ENCODE data around the gene RAB40B.

RAB40B gene

GRCh38 chr17:82648742-82649331 is 49.7 kb downstream of the RAB40B start:
- Histone ChIP-seq H3K4me1 (ENCODE audit: control insufficient read depth, insufficient read depth, low read depth, low read length) (peaks cover 11% of the 10 kb centered on the region), H2BK15ac (ENCODE audit: low read depth, poor library complexity, severe bottlenecking) (peak overlapping the region; percentile 26), H2BK120ac (ENCODE audit: low read depth, low read length) (no peak overlapping the region), H3K23ac (ENCODE audit: low read length in 2 of 2) (peak overlapping the region in 1 of 2 experiments; percentile 27), H3K27me3 (ENCODE audit: control insufficient read depth in 1 of 2, insufficient read depth in 1 of 2, low read length in 2 of 2) (no peaks in the 10 kb centered on the region), H3K4ac (ENCODE audit: low read depth in 1 of 2, low read length in 2 of 2) (peak overlapping the region; percentile 66 to 87), H3K14ac (ENCODE audit: low read length in 2 of 2) (peak overlapping the region in 1 of 2 experiments; percentile 45), H2AFZ (ENCODE audit: low read depth, low read length) (peak overlapping the region; percentile 44), H4K8ac (ENCODE audit: low read length) (peak overlapping the region; percentile 81), H4K91ac (ENCODE audit: low read length) (no peak overlapping the region), H3K27ac (ENCODE audit: low read length, poor library complexity, severe bottlenecking) (no peak overlapping the region), H3K18ac (ENCODE audit: low read depth in 1 of 2, low read length in 2 of 2) (peak overlapping the region; percentile 45 to 46), H2BK12ac (ENCODE audit: low read length in 2 of 2) (peak overlapping the region in 1 of 2 experiments; percentile 68), H2AK5ac (ENCODE audit: low read length, severe bottlenecking) (peak overlapping the region; percentile 39), H3K9me3 (ENCODE audit: control insufficient read depth, low read length) (no peaks in the 10 kb centered on the region), H3K9ac (ENCODE audit: low read length) (peak overlapping the region; percentile 84), H3K4me2 (ENCODE audit: low read length, poor library complexity, severe bottlenecking) (peak overlapping the region; percentile 77), H3K4me3 (ENCODE audit: insufficient read depth in 1 of 2, low read depth in 1 of 2, low read length in 2 of 2) (peak overlapping the region; percentile 54 to 76), H3K79me1 (replicated peaks; ENCODE audit: low read length, poor library complexity, severe bottlenecking) (no peaks in the 10 kb centered on the region), H2BK5ac (ENCODE audit: low read depth, low read length, poor library complexity, severe bottlenecking) (no peak overlapping the region), H3K36me3 (ENCODE audit: control insufficient read depth in 1 of 2, insufficient read depth in 2 of 2, low read depth in 1 of 2, low read length in 2 of 2) (peaks cover 6 to 8% of the 10 kb centered on the region in 2 experiments)
- WGBS = 66% methylated on average over 6 of the region's 37 CpGs
- DNase-seq = peak; percentile 12

GRCh38 chr17:82648165-82648668 is 50.3 kb downstream of the RAB40B start, which contains the start of gene WDR45B:
Gene WDR45B, minus strand, starts transcription at chr17:82648444. Its CDS starts 104 bp downstream, at chr17:82648340.
- H3K23ac ChIP-seq (ENCODE audit: low read length in 2 of 2) = peak within 1 kb of the TSS in 1 of 2 experiments; percentile 67
- peak within 1 kb of the TSS; percentile 71 for H2BK120ac ChIP-seq (ENCODE audit: low read depth, low read length)
- H2AK5ac ChIP-seq (ENCODE audit: low read length, severe bottlenecking) = peak within 1 kb of the TSS; percentile 39
- no peaks in the 10 kb centered on the region for H3K79me1 ChIP-seq (replicated peaks; ENCODE audit: low read length, poor library complexity, severe bottlenecking)
- peak within 1 kb of the TSS; percentile 95 for H4K8ac ChIP-seq (ENCODE audit: low read length)
- peak within 1 kb of the TSS in 1 of 2 experiments; percentile 68 for H2BK12ac ChIP-seq (ENCODE audit: low read length in 2 of 2)
- no peaks in the 10 kb centered on the region for H3K9me3 ChIP-seq (ENCODE audit: control insufficient read depth, low read length)
- DNase-seq = peak; percentile 97
- H4K91ac ChIP-seq (ENCODE audit: low read length) = peak within 1 kb of the TSS; percentile 81
- peak within 1 kb of the TSS; percentile 60 for H2AFZ ChIP-seq (ENCODE audit: low read depth, low read length)
- peak within 1 kb of the TSS in 1 of 2 experiments; percentile 76 for H3K14ac ChIP-seq (ENCODE audit: low read length in 2 of 2)
- H2BK5ac ChIP-seq (ENCODE audit: low read depth, low read length, poor library complexity, severe bottlenecking) = no peak within 1 kb of the TSS
- under 1% methylated on average over 23 of the region's 67 CpGs for WGBS
- peaks cover 9 to 15% of the 10 kb centered on the region in 2 experiments for H3K36me3 ChIP-seq (ENCODE audit: control insufficient read depth in 1 of 2, insufficient read depth in 2 of 2, low read depth in 1 of 2, low read length in 2 of 2)
- H3K18ac ChIP-seq (ENCODE audit: low read depth in 1 of 2, low read length in 2 of 2) = peak within 1 kb of the TSS; percentile 74 to 97
- H3K4me1 ChIP-seq (ENCODE audit: control insufficient read depth, insufficient read depth, low read depth, low read length) = peaks cover 11% of the 10 kb centered on the region
- H3K4me3 ChIP-seq (ENCODE audit: insufficient read depth in 1 of 2, low read depth in 1 of 2, low read length in 2 of 2) = peak within 1 kb of the TSS; percentile 87 to 96
- H3K4me2 ChIP-seq (ENCODE audit: low read length, poor library complexity, severe bottlenecking) = peak within 1 kb of the TSS; percentile 77
- peak within 1 kb of the TSS; percentile 96 for H3K9ac ChIP-seq (ENCODE audit: low read length)
- peak within 1 kb of the TSS; percentile 87 to 95 for H3K4ac ChIP-seq (ENCODE audit: low read depth in 1 of 2, low read length in 2 of 2)
- H3K27me3 ChIP-seq (ENCODE audit: control insufficient read depth in 1 of 2, insufficient read depth in 1 of 2, low read length in 2 of 2) = no peaks in the 10 kb centered on the region
- peak within 1 kb of the TSS; percentile 75 for H2BK15ac ChIP-seq (ENCODE audit: low read depth, poor library complexity, severe bottlenecking)
- H3K27ac ChIP-seq (ENCODE audit: low read length, poor library complexity, severe bottlenecking) = peak within 1 kb of the TSS; percentile 36

GRCh38 chr17:82647593-82648164 is 50.8 kb downstream of the RAB40B start:
- H3K4me2 ChIP-seq (ENCODE audit: low read length, poor library complexity, severe bottlenecking) = peak overlapping the region; percentile 63
- H3K79me1 ChIP-seq (replicated peaks; ENCODE audit: low read length, poor library complexity, severe bottlenecking) = peaks cover 3% of the 10 kb centered on the region
- peak overlapping the region; percentile 75 to 95 for H3K4ac ChIP-seq (ENCODE audit: low read depth in 1 of 2, low read length in 2 of 2)
- peaks cover 14 to 20% of the 10 kb centered on the region in 2 experiments for H3K36me3 ChIP-seq (ENCODE audit: control insufficient read depth in 1 of 2, insufficient read depth in 2 of 2, low read depth in 1 of 2, low read length in 2 of 2)
- H2BK15ac ChIP-seq (ENCODE audit: low read depth, poor library complexity, severe bottlenecking) = peak overlapping the region; percentile 75
- no peaks in the 10 kb centered on the region for H3K9me3 ChIP-seq (ENCODE audit: control insufficient read depth, low read length)
- H3K23ac ChIP-seq (ENCODE audit: low read length in 2 of 2) = peak overlapping the region in 1 of 2 experiments; percentile 67
- peaks cover 11% of the 10 kb centered on the region for H3K4me1 ChIP-seq (ENCODE audit: control insufficient read depth, insufficient read depth, low read depth, low read length)
- H4K8ac ChIP-seq (ENCODE audit: low read length) = peak overlapping the region; percentile 95
- H2AK5ac ChIP-seq (ENCODE audit: low read length, severe bottlenecking) = no peak overlapping the region
- H3K27ac ChIP-seq (ENCODE audit: low read length, poor library complexity, severe bottlenecking) = peak overlapping the region; percentile 36
- peak overlapping the region; percentile 60 for H2AFZ ChIP-seq (ENCODE audit: low read depth, low read length)
- WGBS = 1% methylated on average over 51 of the region's 54 CpGs
- H3K9ac ChIP-seq (ENCODE audit: low read length) = peak overlapping the region; percentile 96
- no peak overlapping the region for H4K91ac ChIP-seq (ENCODE audit: low read length)
- no peak overlapping the region for H2BK5ac ChIP-seq (ENCODE audit: low read depth, low read length, poor library complexity, severe bottlenecking)
- peak overlapping the region; percentile 71 for H2BK120ac ChIP-seq (ENCODE audit: low read depth, low read length)
- peak; percentile 70 for DNase-seq
- no peak overlapping the region for H2BK12ac ChIP-seq (ENCODE audit: low read length in 2 of 2)
- no peaks in the 10 kb centered on the region for H3K27me3 ChIP-seq (ENCODE audit: control insufficient read depth in 1 of 2, insufficient read depth in 1 of 2, low read length in 2 of 2)
- H3K4me3 ChIP-seq (ENCODE audit: insufficient read depth in 1 of 2, low read depth in 1 of 2, low read length in 2 of 2) = peak overlapping the region; percentile 87 to 96
- peak overlapping the region; percentile 34 to 97 for H3K18ac ChIP-seq (ENCODE audit: low read depth in 1 of 2, low read length in 2 of 2)
- H3K14ac ChIP-seq (ENCODE audit: low read length in 2 of 2) = peak overlapping the region in 1 of 2 experiments; percentile 46

GRCh38 chr17:82645516-82645915 is 53.0 kb downstream of the RAB40B start:
- Histone ChIP-seq H4K8ac (ENCODE audit: low read length) (peak overlapping the region; percentile 16), H2AFZ (ENCODE audit: low read depth, low read length) (no peak overlapping the region), H3K23ac (ENCODE audit: low read length in 2 of 2) (no peak overlapping the region), H3K79me1 (replicated peaks; ENCODE audit: low read length, poor library complexity, severe bottlenecking) (peaks cover 7% of the 10 kb centered on the region), H3K9me3 (ENCODE audit: control insufficient read depth, low read length) (no peaks in the 10 kb centered on the region), H3K18ac (ENCODE audit: low read depth in 1 of 2, low read length in 2 of 2) (no peak overlapping the region), H3K4me1 (ENCODE audit: control insufficient read depth, insufficient read depth, low read depth, low read length) (peaks cover 12% of the 10 kb centered on the region), H3K36me3 (ENCODE audit: control insufficient read depth in 1 of 2, insufficient read depth in 2 of 2, low read depth in 1 of 2, low read length in 2 of 2) (peaks cover 26 to 38% of the 10 kb centered on the region in 2 experiments), H3K14ac (ENCODE audit: low read length in 2 of 2) (no peak overlapping the region), H2BK12ac (ENCODE audit: low read length in 2 of 2) (no peak overlapping the region), H2AK5ac (ENCODE audit: low read length, severe bottlenecking) (no peak overlapping the region), H3K4me2 (ENCODE audit: low read length, poor library complexity, severe bottlenecking) (no peak overlapping the region), H4K91ac (ENCODE audit: low read length) (no peak overlapping the region), H3K27me3 (ENCODE audit: control insufficient read depth in 1 of 2, insufficient read depth in 1 of 2, low read length in 2 of 2) (no peaks in the 10 kb centered on the region), H3K27ac (ENCODE audit: low read length, poor library complexity, severe bottlenecking) (no peak overlapping the region), H3K9ac (ENCODE audit: low read length) (no peak overlapping the region), H2BK5ac (ENCODE audit: low read depth, low read length, poor library complexity, severe bottlenecking) (no peak overlapping the region), H3K4ac (ENCODE audit: low read depth in 1 of 2, low read length in 2 of 2) (no peak overlapping the region), H2BK120ac (ENCODE audit: low read depth, low read length) (no peak overlapping the region), H3K4me3 (ENCODE audit: insufficient read depth in 1 of 2, low read depth in 1 of 2, low read length in 2 of 2) (no peak overlapping the region), H2BK15ac (ENCODE audit: low read depth, poor library complexity, severe bottlenecking) (no peak overlapping the region)
- no peak for DNase-seq
- WGBS = 100% methylated on average over 4 of the region's 4 CpGs

Measured in mesenchymal stem cell (in vitro differentiated cells and primary cell).